GM19193 (cell line): ENCODE measurements around the gene ZNF716.

ENCODE experiments used
- POLR2A ChIP-seq: IDR thresholded peaks from 4 replicates; pipeline ENCODE4 v1.6.1; 2011; ENCODE audit not compliant: insufficient read depth, insufficient read length; ENCODE audit errors: extremely low read depth

The ZNF716 gene

GRCh38 chr7:57417736-57418135 is 32.2 kb upstream of the ZNF716 start:
- TF ChIP-seq POLR2A, result no peak

GRCh38 chr7:57423768-57424167 is 26.2 kb upstream of the ZNF716 start:
- no peak for TF ChIP-seq POLR2A

GRCh38 chr7:57424515-57425238 is 25.3 kb upstream of the ZNF716 start:
- TF ChIP-seq POLR2A, result no peak

- no peak for TF ChIP-seq POLR2A
These were observed 24.6 kb upstream of the ZNF716 start for GRCh38 chr7:57425239-57425944.

- TF ChIP-seq POLR2A, result no peak
These were observed 23.9 kb upstream of the ZNF716 start for GRCh38 chr7:57425969-57426628.

- no peak for TF ChIP-seq POLR2A
These were observed 23.4 kb upstream of the ZNF716 start for GRCh38 chr7:57426629-57427003.

GRCh38 chr7:57427146-57427545 is 22.8 kb upstream of the ZNF716 start:
- TF ChIP-seq POLR2A, result no peak

- no peak for TF ChIP-seq POLR2A
These were observed 22.4 kb upstream of the ZNF716 start for GRCh38 chr7:57427594-57427993.

GRCh38 chr7:57432583-57432982 is 17.4 kb upstream of the ZNF716 start:
- no peak for TF ChIP-seq POLR2A

- no peak for TF ChIP-seq POLR2A
These were observed 12.4 kb upstream of the ZNF716 start for GRCh38 chr7:57437581-57437980.

- TF ChIP-seq POLR2A, result no peak
These were observed 11.7 kb upstream of the ZNF716 start for GRCh38 chr7:57438244-57438643.

GRCh38 chr7:57443567-57443966 is 6.4 kb upstream of the ZNF716 start:
- TF ChIP-seq POLR2A, result no peak

- no peak for TF ChIP-seq POLR2A
These were observed 38.0 kb downstream of the ZNF716 start for GRCh38 chr7:57487957-57488356.

GRCh38 chr7:57496395-57496794 is 46.4 kb downstream of the ZNF716 start:
- no peak for TF ChIP-seq POLR2A

- TF ChIP-seq POLR2A, result no peak
These were observed 55.2 kb downstream of the ZNF716 start for GRCh38 chr7:57505176-57505575.
